HepG2 (cell line): Measurements from ENCODE around the gene ITGA6. TPM values are rescaled to one million over a fixed set of nuclear protein-coding genes. Genes with fewer than 3 reads are reported as not detected.

Experiments used
- CHCHD3 ChIP-seq: sonication (generic); formaldehyde crosslinking; IDR thresholded peaks from 2 replicates; pipeline ENCODE4 v1.8.0; 2022; ENCODE audit warnings: mild to moderate bottlenecking, missing genetic modification reagents, moderate library complexity
- FOSL2 ChIP-seq: sonication (generic); formaldehyde crosslinking; IDR thresholded peaks from 2 replicates; pipeline ENCODE4 v1.4.0; 2020; ENCODE audit warnings: missing genetic modification reagents
- GATAD2A ChIP-seq: IDR thresholded peaks from 2 replicates; pipeline ENCODE4 v1.6.1; 2016
- SNAPC4 ChIP-seq: sonication (generic); formaldehyde crosslinking; IDR thresholded peaks from 2 replicates; pipeline ENCODE4 v1.4.0; 2020; ENCODE audit warnings: mild to moderate bottlenecking, missing genetic modification reagents
- SOX13 ChIP-seq, 3 experiments: fragments of 450-650 bp in 1 of 3; sonication (generic) in 1 of 3; formaldehyde crosslinking in 1 of 3; IDR thresholded peaks in 2 of 3; conservative IDR thresholded peaks in 1 of 3; 2 replicates each; pipeline versions ENCODE4 v1.5.0 to v1.6.1; 2016 to 2020; ENCODE audit warnings: antibody characterized with exemption in 1 of 3, mild to moderate bottlenecking in 1 of 3, missing compliant biosample characterization in 1 of 3, missing genetic modification reagents in 1 of 3, moderate library complexity in 1 of 3
- SOX6 ChIP-seq, 2 experiments: fragments of 450-650 bp in 1 of 2; sonication (generic) in 1 of 2; formaldehyde crosslinking in 1 of 2; IDR thresholded peaks; 2 replicates each; pipeline versions ENCODE4 v1.4.0 to v1.6.1; 2017 to 2020; ENCODE audit warnings: antibody characterized with exemption in 1 of 2, mild to moderate bottlenecking in 1 of 2, missing genetic modification reagents in 1 of 2
- USF2 ChIP-seq, 2 experiments: sonication (generic) in 1 of 2; formaldehyde crosslinking in 1 of 2; IDR thresholded peaks; 2 replicates each; pipeline versions ENCODE4 v1.5.1 to v1.6.1; 2011 to 2020; ENCODE audit warnings: borderline replicate concordance in 1 of 2, low read depth in 1 of 2, low read length in 1 of 2, mild to moderate bottlenecking in 1 of 2, missing genetic modification reagents in 1 of 2, moderate library complexity in 1 of 2
- polyA plus RNA-seq, 8 experiments: library from polyadenylated mRNA; depleted of rRNA in 3 of 8; stranded (reverse) in 7 of 8; unstranded in 1 of 8; fragments of >200 nt; fragmentation: Illumina TruSeq in 4 of 8; extraction: Trizol in 4 of 8; gene quantifications; 2 replicates each; pipeline versions ENCODE4 v1.2.1 to v1.2.3, GENCODE V29; 2011 to 2016; ENCODE audit warnings: low read depth in 4 of 8, missing spikeins in 1 of 8, mixed read lengths in 1 of 8; ENCODE audit not compliant: insufficient read depth in 1 of 8
- total RNA-seq, 5 experiments: library from RNA; depleted of rRNA; stranded (reverse); fragments of >200 nt; fragmentation: Illumina TruSeq; extraction: Trizol; gene quantifications; 2 replicates each; pipeline ENCODE4 v1.2.3, GENCODE V29; 2016; ENCODE audit warnings: low read depth in 1 of 5

Gene ITGA6
- total and polyA plus RNA-seq, 2 of the 13 experiments (the other 11 are each of a cell fraction or from before 2014, with no cell fraction given) = 24.0 to 92.5 TPM

- no peak for TF ChIP-seq USF2 (IDR thresholded peaks at IDR 0.05; ENCODE audit: low read depth, low read length)
- TF ChIP-seq USF2 (CRISPR knock-in tag; IDR thresholded peaks at IDR 0.05; ENCODE audit: borderline replicate concordance) = no peak
- TF ChIP-seq SOX6 (IDR thresholded peaks at IDR 0.05) = no peak
- TF ChIP-seq SOX6 (CRISPR knock-in tag; IDR thresholded peaks at IDR 0.05) = 0 out of 2 replicates have a peak, but pooled peaks have one; percentile 33
- peak; percentile 76 for TF ChIP-seq FOSL2 (CRISPR knock-in tag)
- TF ChIP-seq SOX13 (IDR thresholded peaks at IDR 0.05) = no peak
- TF ChIP-seq SOX13 (CRISPR knock-in tag; conservative IDR thresholded peaks at IDR 0.05 in 1 of 2, IDR thresholded peaks at IDR 0.05 in 1 of 2) = peak in 1 of 2 experiments; percentile 49; a peak in 1 of 4 replicates
- peak; percentile 49; the same call in 1 of the 2 replicates for TF ChIP-seq GATAD2A (CRISPR knock-in tag)
- no peak for TF ChIP-seq CHCHD3 (CRISPR knock-in tag)
- TF ChIP-seq SNAPC4 (CRISPR knock-in tag) = no peak
- TF ChIP-seq, all 625 proteins: peak for 10
Measured at GRCh38 chr2:172464400-172465129, 37.2 kb downstream of the ITGA6 start (continued).
